Naive thymus-derived CD4-positive, alpha-beta T cell (primary cell): ENCODE measurements around the gene EYA3. TPM values are rescaled to one million over a fixed set of nuclear protein-coding genes. Genes with fewer than 3 reads are reported as not detected.
A peak's percentile ranks its signal among the peaks of the same experiment; 100 is the strongest.

Source experiments
- ATAC-seq: fragments of 150-1000 bp; cut with Tn5 transposase; 2 replicates; pipeline ENCODE4 v1.10.0; 2021; ENCODE audit warnings: mild to moderate bottlenecking, moderate library complexity
- CTCF ChIA-PET: fragments of 350-600 bp; sonication (Branson Sonifier 250); formaldehyde crosslinking; loops from one replicate; lab custom pipeline; 2021; ENCODE audit warnings: antibody characterized with exemption; lab: Charles Lee
- POLR2A ChIA-PET: fragments of 350-600 bp; sonication (Branson Sonifier 250); formaldehyde crosslinking; loops from one replicate; lab custom pipeline; 2021; ENCODE audit warnings: antibody characterized with exemption, inconsistent platforms; lab: Charles Lee
- DNase-seq, 9 donors: peaks; one replicate each; pipeline versions ENCODE4 v3.0.0 to v3.0.0-alpha.2; 2020 to 2022; ENCODE audit warnings: mixed read lengths in 1 of 9
- H3K27ac ChIP-seq: one replicate; pipeline ENCODE4 v1.7.0; 2013; ENCODE audit warnings: mild to moderate bottlenecking, low read depth, low read length, moderate library complexity
- H3K27me3 ChIP-seq, 2 donors: one replicate each; pipeline ENCODE4 v1.7.0; 2013; ENCODE audit warnings: low read length in 2 of 2, mild to moderate bottlenecking in 2 of 2, moderate library complexity in 2 of 2; ENCODE audit not compliant: control insufficient read depth in 2 of 2, insufficient read depth in 2 of 2
- H3K36me3 ChIP-seq, 3 experiments: 1 replicate in 2 of 3; 2 replicates in 1 of 3; pipeline ENCODE4 v1.7.0; 2013; ENCODE audit warnings: low read length in 3 of 3, mild to moderate bottlenecking in 3 of 3, moderate library complexity in 1 of 3; ENCODE audit not compliant: insufficient read depth in 3 of 3, control insufficient read depth in 2 of 3
- H3K4me1 ChIP-seq, 2 donors: one replicate each; pipeline ENCODE4 v1.7.0; 2013; ENCODE audit warnings: low read length in 2 of 2, mild to moderate bottlenecking in 2 of 2, moderate library complexity in 1 of 2; ENCODE audit not compliant: control insufficient read depth in 2 of 2, insufficient read depth in 2 of 2
- H3K4me3 ChIP-seq: 2 replicates; pipeline ENCODE4 v1.7.0; 2013; ENCODE audit warnings: mild to moderate bottlenecking, low read length
- H3K9me3 ChIP-seq, 3 experiments: 1 replicate in 2 of 3; 2 replicates in 1 of 3; pipeline ENCODE4 v1.7.0; 2013; ENCODE audit warnings: low read length in 3 of 3; ENCODE audit not compliant: control insufficient read depth in 2 of 3
- H3K27ac Mint-ChIP-seq, 9 donors: one replicate each; pipeline ENCODE4 v1.8.0; 2020 to 2022; ENCODE audit warnings: mixed read lengths in 9 of 9, mild to moderate bottlenecking in 8 of 9, moderate library complexity in 5 of 9, inconsistent platforms in 2 of 9
- H3K27me3 Mint-ChIP-seq, 5 donors: one replicate each; pipeline ENCODE4 v1.8.0; 2021 to 2022; ENCODE audit warnings: mixed read lengths in 5 of 5, mild to moderate bottlenecking in 1 of 5
- H3K36me3 Mint-ChIP-seq, 5 donors: one replicate each; pipeline ENCODE4 v1.8.0; 2020 to 2022; ENCODE audit warnings: mixed read lengths in 5 of 5, mild to moderate bottlenecking in 3 of 5, inconsistent platforms in 1 of 5
- H3K4me1 Mint-ChIP-seq, 7 donors: one replicate each; pipeline ENCODE4 v1.8.0; 2020 to 2022; ENCODE audit warnings: mixed read lengths in 7 of 7, mild to moderate bottlenecking in 3 of 7, inconsistent platforms in 1 of 7
- H3K4me3 Mint-ChIP-seq, 10 donors: one replicate each; pipeline ENCODE4 v1.8.0; 2020 to 2022; ENCODE audit warnings: mild to moderate bottlenecking in 10 of 10, mixed read lengths in 10 of 10, moderate library complexity in 6 of 10, inconsistent platforms in 2 of 10
- H3K9me3 Mint-ChIP-seq, 11 donors: one replicate each; pipeline ENCODE4 v1.8.0; 2020 to 2022; ENCODE audit warnings: mixed read lengths in 11 of 11, mild to moderate bottlenecking in 4 of 11, inconsistent platforms in 1 of 11, moderate library complexity in 1 of 11
- intact Hi-C, 2 donors: fragments of 100-400 bp; cut with micrococcal nuclease; formaldehyde crosslinking; loops; one replicate each; pipeline ENCODE4 v1.15.1; 2023
- polyA plus RNA-seq, 2 donors: library from polyadenylated mRNA; unstranded; fragments of 300-500 nt; fragmentation: Illumina TruSeq; gene quantifications; one replicate each; pipeline ENCODE4 v1.2.3, GENCODE V29; 2021
- total RNA-seq, 6 experiments: library from RNA in 5 of 6; stranded (reverse) in 5 of 6; gene quantifications; 1 replicate in 5 of 6; 2 replicates in 1 of 6; pipeline ENCODE4 v1.2.3 and lab custom pipeline; 2021 to 2026

EYA3 gene
- total and polyA plus RNA-seq, 7 experiments from 2014 or later, result 4.9 to 31.7 (median 18.6) TPM

DNA sequence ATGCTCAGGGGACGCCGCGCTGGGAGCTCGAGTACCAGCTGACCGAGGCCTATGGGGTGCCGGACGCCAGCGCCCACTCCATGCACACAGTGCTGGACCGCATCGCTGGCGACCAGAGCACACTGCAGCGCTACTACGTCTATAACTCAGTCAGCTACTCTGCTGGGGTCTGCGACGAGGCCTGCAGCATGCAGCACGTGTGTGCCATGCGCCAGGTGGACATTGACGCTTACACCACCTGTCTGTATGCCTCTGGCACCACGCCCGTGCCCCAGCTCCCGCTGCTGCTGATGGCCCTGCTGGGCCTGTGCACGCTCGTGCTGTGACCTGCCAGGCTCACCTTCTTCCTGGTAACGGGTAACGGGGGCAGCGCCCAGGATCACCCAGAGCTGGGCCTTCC, 129.9 kb downstream of the EYA3 start:
- DNase-seq, result no peak
- ChIA-PET POLR2A (interaction anchor here (1.2 to 4.3 kb wide), 6 partner anchors 10 to 34 kb away, joined by 3 to 32 read pairs (median 6); no protein-coding TSS in a partner anchor), CTCF (interaction anchor here (1.2 to 3.2 kb wide), 3 partner anchors 14 to 22 kb away, joined by 4 to 19 read pairs (median 10); no protein-coding TSS in a partner anchor)
- peak overlapping the region in 5 of 10 donors; percentile 16 to 89 (median 86) for H3K4me3 Mint-ChIP-seq
- H3K27me3 Mint-ChIP-seq, result peaks cover 0 to 7% (median 0%) of the 10 kb centered on the region in 5 donors
- H3K4me3 ChIP-seq, result no peak overlapping the region
- H3K36me3 Mint-ChIP-seq, result no peaks in the 10 kb centered on the region
- H3K9me3 ChIP-seq, result no peaks in the 10 kb centered on the region
- H3K4me1 Mint-ChIP-seq, result peaks cover 12 to 39% (median 27%) of the 10 kb centered on the region in 7 donors
- H3K36me3 ChIP-seq, result peaks cover 0 to 9% (median 0%) of the 10 kb centered on the region in 3 experiments
- no peaks in the 10 kb centered on the region for H3K27me3 ChIP-seq
- H3K9me3 Mint-ChIP-seq, result no peaks in the 10 kb centered on the region
- no peak for ATAC-seq
- H3K27ac Mint-ChIP-seq, result peak overlapping the region in 8 of 9 donors; percentile 17 to 94 (median 89)
- intact Hi-C loops, result loop anchor here in 1 of 2 donors (2.0 to 5.0 kb wide), 2 partner anchors 16 to 86 kb away; partner anchors contain the start of gene THEMIS2
- no peak overlapping the region for H3K27ac ChIP-seq
- H3K4me1 ChIP-seq, result peaks cover 19 to 24% of the 10 kb centered on the region in 2 donors

GRCh38 chr1:27957655-27958054, 130.8 kb downstream of the EYA3 start:
- H3K27me3 ChIP-seq, result no peaks in the 10 kb centered on the region
- Mint-ChIP-seq H3K27ac (peak overlapping the region in 2 of 9 donors; percentile 22 to 68), H3K4me1 (peaks cover 12 to 35% (median 27%) of the 10 kb centered on the region in 7 donors), H3K27me3 (peaks cover 0 to 7% (median 0%) of the 10 kb centered on the region in 5 donors), H3K9me3 (no peaks in the 10 kb centered on the region), H3K4me3 (peak overlapping the region in 4 of 10 donors; percentile 9 to 67 (median 40)), H3K36me3 (no peaks in the 10 kb centered on the region)
- peaks cover 19 to 24% of the 10 kb centered on the region in 2 donors for H3K4me1 ChIP-seq
- H3K4me3 ChIP-seq, result no peak overlapping the region
- DNase-seq, result no peak
- H3K9me3 ChIP-seq, result no peaks in the 10 kb centered on the region
- intact Hi-C loops, result loop anchor here in 1 of 2 donors (2.0 to 5.0 kb wide), 2 partner anchors 15 to 85 kb away; partner anchors contain the start of gene THEMIS2
- peaks cover 0 to 2% (median 0%) of the 10 kb centered on the region in 3 experiments for H3K36me3 ChIP-seq
- POLR2A ChIA-PET, result interaction anchor here (0.6 to 1.1 kb wide), 3 partner anchors 12 to 16 kb away, joined by 3 read pairs; no protein-coding TSS in a partner anchor
- no peak for ATAC-seq
- no peak overlapping the region for H3K27ac ChIP-seq
- CTCF ChIA-PET, result interaction anchor here (0.6 to 3.2 kb wide), 2 partner anchors 18 to 102 kb away, joined by 5 to 19 read pairs; no protein-coding TSS in a partner anchor

- H3K27me3 ChIP-seq, result no peaks in the 10 kb centered on the region
- H3K4me1 ChIP-seq, result peaks cover 19 to 24% of the 10 kb centered on the region in 2 donors
- Mint-ChIP-seq H3K9me3 (no peaks in the 10 kb centered on the region), H3K27ac (peak overlapping the region in 4 of 9 donors; percentile 7 to 71 (median 33)), H3K4me1 (peaks cover 8 to 31% (median 21%) of the 10 kb centered on the region in 7 donors), H3K36me3 (no peaks in the 10 kb centered on the region), H3K27me3 (peaks cover 0 to 9% (median 0%) of the 10 kb centered on the region in 5 donors), H3K4me3 (peak overlapping the region in 6 of 10 donors; percentile 7 to 67 (median 21))
- no peak for DNase-seq
- no peak for ATAC-seq
- H3K9me3 ChIP-seq, result no peaks in the 10 kb centered on the region
- no peak overlapping the region for H3K4me3 ChIP-seq
- intact Hi-C loops, result loop anchor here in 1 of 2 donors (5.0 kb wide), 1 partner anchor 84 kb away; the partner anchor contains the start of gene THEMIS2
- no peak overlapping the region for H3K27ac ChIP-seq
- CTCF ChIA-PET, result no interaction called here
- H3K36me3 ChIP-seq, result no peaks in the 10 kb centered on the region
- POLR2A ChIA-PET, result interaction anchor here (0.8 to 1.1 kb wide), 2 partner anchors 11 to 17 kb away, joined by 3 read pairs; no protein-coding TSS in a partner anchor
These were observed 131.6 kb downstream of the EYA3 start for GRCh38 chr1:27956761-27957160.

- no peak overlapping the region for H3K27ac Mint-ChIP-seq
- Histone ChIP-seq H3K9me3 (no peaks in the 10 kb centered on the region), H3K36me3 (no peaks in the 10 kb centered on the region), H3K4me3 (no peak overlapping the region), H3K4me1 (peaks cover 8 to 9% of the 10 kb centered on the region in 2 donors), H3K27me3 (no peaks in the 10 kb centered on the region), H3K27ac (no peak overlapping the region)
- DNase-seq (no peak), ATAC-seq (no peak)
- H3K36me3 Mint-ChIP-seq, result peaks cover 0 to 1% (median 0%) of the 10 kb centered on the region in 5 donors
- H3K9me3 Mint-ChIP-seq, result no peaks in the 10 kb centered on the region
- H3K4me3 Mint-ChIP-seq, result peak overlapping the region in 1 of 10 donors; percentile 48
- POLR2A ChIA-PET, result interaction anchor here (0.6 to 0.9 kb wide), 2 partner anchors 9 to 20 kb away, joined by 3 to 4 read pairs; partner anchors contain the start of gene SMPDL3B
- H3K4me1 Mint-ChIP-seq, result peaks cover 4 to 15% (median 10%) of the 10 kb centered on the region in 7 donors
- intact Hi-C loops, result loop anchor here in 1 of 2 donors (5.0 kb wide), 1 partner anchor 83 kb away; the partner anchor contains the start of gene THEMIS2
- peaks cover 0 to 9% (median 0%) of the 10 kb centered on the region in 5 donors for H3K27me3 Mint-ChIP-seq
- CTCF ChIA-PET, result interaction anchor here (0.9 kb wide), 1 partner anchor 9 kb away, joined by 3 read pairs; no protein-coding TSS in a partner anchor
These were observed 133.3 kb downstream of the EYA3 start for GRCh38 chr1:27955076-27955475.

GRCh38 chr1:27954186-27954585, 134.2 kb downstream of the EYA3 start:
- ChIA-PET POLR2A (interaction anchor here (0.9 kb wide), 1 partner anchor 8 kb away, joined by 4 read pairs; no protein-coding TSS in a partner anchor), CTCF (interaction anchor here (0.6 kb wide), 2 partner anchors 40 to 122 kb away, joined by 3 read pairs; no protein-coding TSS in a partner anchor)

DNA sequence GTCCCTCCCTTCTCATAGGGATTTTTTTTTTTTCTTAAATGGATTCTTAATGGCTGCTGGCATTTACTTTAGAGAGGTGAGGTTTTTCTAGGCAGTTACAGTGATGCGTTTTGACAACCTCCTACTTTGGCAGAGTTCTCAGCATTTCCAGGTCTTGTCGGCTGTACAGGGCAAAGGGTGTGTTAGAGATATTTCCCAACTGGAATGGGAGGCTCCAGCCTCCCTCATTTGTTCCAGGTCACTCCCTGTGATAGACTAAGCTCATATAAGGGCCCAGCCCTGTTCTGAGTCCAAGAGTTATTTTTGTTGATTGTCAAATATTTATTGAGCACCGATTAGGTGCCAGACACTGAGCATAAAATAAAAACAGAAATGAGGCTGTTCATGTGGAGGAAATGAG, 136.3 kb downstream of the EYA3 start:
- no peak for ATAC-seq
- no peaks in the 10 kb centered on the region for H3K27me3 ChIP-seq
- Mint-ChIP-seq H3K36me3 (peaks cover 0 to 1% (median 0%) of the 10 kb centered on the region in 5 donors), H3K27me3 (peaks cover 0 to 10% (median 0%) of the 10 kb centered on the region in 5 donors), H3K27ac (peak overlapping the region in 1 of 9 donors; percentile 23), H3K9me3 (no peaks in the 10 kb centered on the region), H3K4me3 (no peak overlapping the region), H3K4me1 (peaks cover 0 to 4% (median 2%) of the 10 kb centered on the region in 7 donors)
- DNase-seq, result no peak
- POLR2A ChIA-PET, result interaction anchor here (0.6 to 0.7 kb wide), 2 partner anchors 12 to 83 kb away, joined by 3 to 4 read pairs; no protein-coding TSS in a partner anchor
- no peaks in the 10 kb centered on the region for H3K4me1 ChIP-seq
- no peak overlapping the region for H3K27ac ChIP-seq
- H3K9me3 ChIP-seq, result no peaks in the 10 kb centered on the region
- H3K4me3 ChIP-seq, result no peak overlapping the region
- CTCF ChIA-PET, result interaction anchor here (2.8 kb wide), 1 partner anchor 11 kb away, joined by 12 read pairs; no protein-coding TSS in a partner anchor
- intact Hi-C loops, result no loop called here
- no peaks in the 10 kb centered on the region for H3K36me3 ChIP-seq

More at GRCh38 chr1:27954186-27954585, 134.2 kb downstream of the EYA3 start:
- ATAC-seq (no peak), DNase-seq (no peak)
- intact Hi-C loops, result no loop called here
- Mint-ChIP-seq H3K4me3 (no peak overlapping the region), H3K36me3 (peaks cover 0 to 1% (median 0%) of the 10 kb centered on the region in 5 donors), H3K9me3 (no peaks in the 10 kb centered on the region), H3K27ac (peak overlapping the region in 1 of 9 donors; percentile 63), H3K4me1 (peaks cover 3 to 10% (median 7%) of the 10 kb centered on the region in 7 donors), H3K27me3 (peaks cover 0 to 9% (median 0%) of the 10 kb centered on the region in 5 donors)
- no peak overlapping the region for H3K4me3 ChIP-seq
- H3K4me1 ChIP-seq, result peaks cover 5 to 6% of the 10 kb centered on the region in 2 donors
- H3K27ac ChIP-seq, result no peak overlapping the region
- H3K9me3 ChIP-seq, result no peaks in the 10 kb centered on the region
- no peaks in the 10 kb centered on the region for H3K27me3 ChIP-seq
- H3K36me3 ChIP-seq, result no peaks in the 10 kb centered on the region
